HepG2 (cell line): Measurements from ENCODE around the gene NFE2L1. TPM values are rescaled to one million over a fixed set of nuclear protein-coding genes. Genes with fewer than 3 reads are reported as not detected.

Experiments used
- ATAC-seq: fragments of 200-7000 bp; cut with Tn5 transposase; 3 replicates; pipeline ENCODE4 v1.9.1; 2020; ENCODE audit warnings: mild to moderate bottlenecking, moderate library complexity
- BruUV-seq: library from RNA; stranded (reverse); fragments of 400-500 nt; replicated peaks from 2 replicates; lab custom pipeline; 2021; lab: Mats Ljungman, UMichigan
- CTCF ChIA-PET: fragments of 300-600 bp; formaldehyde crosslinking; extraction: SDS; loops from one replicate; lab custom pipeline; 2021; ENCODE audit warnings: low total read pairs, inconsistent platforms, low intra/inter-chr PET ratio; lab: Yijun Ruan, JAX
- POLR2A ChIA-PET: fragments of 350-600 bp; sonication (Branson Sonifier 250); formaldehyde crosslinking; loops from one replicate; lab custom pipeline; 2020; ENCODE audit warnings: antibody characterized with exemption, inconsistent platforms; lab: Yijun Ruan, JAX
- DNase-seq: peaks from one replicate; pipeline ENCODE4 v3.0.0-alpha.2; 2015; ENCODE audit warnings: low spot score
- FAIRE-seq: peaks from 3 replicates; lab custom pipeline; 2011; peaks lifted over from hg19 to GRCh38; lab: Jason Lieb, UNC
- H2AFZ ChIP-seq: one replicate; pipeline ENCODE4 v1.6.1; 2011; ENCODE audit warnings: low read length, inconsistent platforms
- H3K27ac ChIP-seq: fragments of 300-600 bp; 3 replicates; pipeline ENCODE4 v1.8.0; 2011; ENCODE audit warnings: mixed run types, mild to moderate bottlenecking, mixed read lengths, low read length, inconsistent platforms; ENCODE audit not compliant: insufficient read depth; ENCODE audit errors: extremely low read length
- H3K27me3 ChIP-seq, 2 experiments: fragments of 200-600 bp in 1 of 2; 2 replicates in 1 of 2; 3 replicates in 1 of 2; pipeline versions ENCODE4 v1.6.0 to v1.8.0; 2011; ENCODE audit warnings: low read length in 2 of 2, mild to moderate bottlenecking in 2 of 2, moderate library complexity in 2 of 2, inconsistent platforms in 1 of 2; ENCODE audit not compliant: insufficient read depth in 2 of 2, control insufficient read depth in 1 of 2
- H3K36me3 ChIP-seq, 2 experiments: fragments of 200-600 bp in 1 of 2; replicated peaks in 1 of 2; 2 replicates in 1 of 2; 3 replicates in 1 of 2; pipeline versions ENCODE4 v1.5.1 to v1.8.0; 2011; ENCODE audit warnings: low read length in 2 of 2, inconsistent platforms in 1 of 2; ENCODE audit not compliant: insufficient read depth in 2 of 2, control insufficient read depth in 1 of 2
- H3K4me1 ChIP-seq: 2 replicates; pipeline ENCODE4 v1.5.1; 2012; ENCODE audit warnings: low read length, inconsistent platforms; ENCODE audit not compliant: insufficient read depth
- H3K4me2 ChIP-seq: 2 replicates; pipeline ENCODE4 v1.6.0; 2011; ENCODE audit warnings: low read depth, low read length, inconsistent platforms
- H3K4me3 ChIP-seq, 3 experiments: fragments of 200-600 bp in 1 of 3; sonication (generic), shearing (Covaris generic) in 1 of 3; replicated peaks in 1 of 3; 2 replicates each; pipeline ENCODE4 v1.5.1; 2011 to 2016; ENCODE audit warnings: low read length in 3 of 3, inconsistent platforms in 2 of 3, low read depth in 2 of 3, mild to moderate bottlenecking in 2 of 3, control low read depth in 1 of 3, mixed read lengths in 1 of 3; ENCODE audit not compliant: insufficient read depth in 1 of 3
- H3K79me2 ChIP-seq: one replicate; pipeline ENCODE4 v1.6.1; 2011; ENCODE audit warnings: low read length, inconsistent platforms; ENCODE audit not compliant: insufficient read depth
- H3K9ac ChIP-seq: 2 replicates; pipeline ENCODE4 v1.6.0; 2011; ENCODE audit warnings: mild to moderate bottlenecking, low read depth, low read length, inconsistent platforms; ENCODE audit not compliant: insufficient read depth
- H3K9me3 ChIP-seq: 2 replicates; pipeline ENCODE4 v1.5.1; 2012; ENCODE audit warnings: mild to moderate bottlenecking, low read length
- H4K20me1 ChIP-seq: 2 replicates; pipeline ENCODE4 v1.6.0; 2011; ENCODE audit warnings: inconsistent platforms, mild to moderate bottlenecking, low read length, moderate library complexity; ENCODE audit not compliant: insufficient read depth
- CCDC6 ChIP-seq: sonication (generic); formaldehyde crosslinking; IDR thresholded peaks from 2 replicates; pipeline ENCODE4 v1.8.1; 2022; ENCODE audit warnings: mild to moderate bottlenecking, missing genetic modification reagents, moderate library complexity
- HNRNPH1 ChIP-seq: fragments of 200-400 bp; formaldehyde crosslinking; optimal IDR thresholded peaks from 2 replicates; pipeline ENCODE3; 2017; ENCODE audit warnings: mild to moderate bottlenecking, low read depth, low read length
- KDM5B ChIP-seq: sonication (generic); formaldehyde crosslinking; IDR thresholded peaks from 2 replicates; pipeline ENCODE4 v1.4.0; 2020; ENCODE audit warnings: missing genetic modification reagents, mild to moderate bottlenecking, borderline replicate concordance
- MEF2D ChIP-seq: sonication (generic); formaldehyde crosslinking; IDR thresholded peaks from 2 replicates; pipeline ENCODE4 v1.5.1; 2020; ENCODE audit warnings: mild to moderate bottlenecking, missing genetic modification reagents
- PAX8 ChIP-seq: sonication (generic); formaldehyde crosslinking; IDR thresholded peaks from 2 replicates; pipeline ENCODE4 v1.8.0; 2022; ENCODE audit warnings: mild to moderate bottlenecking, missing genetic modification reagents, borderline replicate concordance
- RBAK ChIP-seq: sonication (generic); formaldehyde crosslinking; IDR thresholded peaks from 2 replicates; pipeline ENCODE4 v1.5.1; 2020; ENCODE audit warnings: mild to moderate bottlenecking, missing genetic modification reagents
- RORA ChIP-seq: sonication (generic); formaldehyde crosslinking; IDR thresholded peaks from 2 replicates; pipeline ENCODE4 v1.5.0; 2020; ENCODE audit warnings: mild to moderate bottlenecking, missing genetic modification reagents, moderate library complexity
- SRSF1 ChIP-seq: fragments of 200-400 bp; formaldehyde crosslinking; optimal IDR thresholded peaks from 2 replicates; pipeline ENCODE3; 2017; ENCODE audit warnings: mild to moderate bottlenecking, low read depth, low read length, moderate library complexity
- TCF12 ChIP-seq, 2 experiments: fragments of 450-650 bp in 1 of 2; sonication (generic) in 1 of 2; formaldehyde crosslinking in 1 of 2; IDR thresholded peaks; 2 replicates each; pipeline versions ENCODE4 v1.6.1 to v1.8.0; 2017 to 2022; ENCODE audit warnings: antibody characterized with exemption in 1 of 2, mild to moderate bottlenecking in 1 of 2, missing genetic modification reagents in 1 of 2, moderate library complexity in 1 of 2
- ZNF547 ChIP-seq: sonication (generic); formaldehyde crosslinking; IDR thresholded peaks from 2 replicates; pipeline ENCODE4 v1.5.1; 2020; ENCODE audit warnings: mild to moderate bottlenecking, missing genetic modification reagents
- ZNF678 ChIP-seq: sonication (generic); formaldehyde crosslinking; IDR thresholded peaks from 2 replicates; pipeline ENCODE4 v1.4.0; 2020; ENCODE audit warnings: mild to moderate bottlenecking, missing genetic modification reagents
- ZNF766 ChIP-seq: sonication (generic); formaldehyde crosslinking; IDR thresholded peaks from 2 replicates; pipeline ENCODE4 v1.5.0; 2020; ENCODE audit warnings: missing genetic modification reagents, borderline replicate concordance
- ZNF879 ChIP-seq: sonication (generic); formaldehyde crosslinking; IDR thresholded peaks from 2 replicates; pipeline ENCODE4 v1.8.1; 2023; ENCODE audit warnings: missing genetic modification reagents
- WGBS: methylation state at CpG from one replicate; pipeline ENCODE4 v1.1.6; 2017; ENCODE audit warnings: low lambda C conversion rate; 5-methylcytosine and 5-hydroxymethylcytosine counted together
- in situ Hi-C: cut with HindIII; loops from 2 replicates; pipeline ENCODE4 v1.10.0; 2017; ENCODE audit warnings: low pct_unique_long_range_greater_than_20kb; ENCODE audit not compliant: extremely low pct_ligation_motif_present
- intact Hi-C: fragments of 100-400 bp; cut with micrococcal nuclease; formaldehyde crosslinking; loops from one replicate; pipeline ENCODE4 v1.10.0; 2022; ENCODE audit not compliant: unreplicated experiment
- polyA plus RNA-seq, 8 experiments: library from polyadenylated mRNA; depleted of rRNA in 3 of 8; stranded (reverse) in 7 of 8; unstranded in 1 of 8; fragments of >200 nt; fragmentation: Illumina TruSeq in 4 of 8; extraction: Trizol in 4 of 8; gene quantifications; 2 replicates each; pipeline versions ENCODE4 v1.2.1 to v1.2.3, GENCODE V29; 2011 to 2016; ENCODE audit warnings: low read depth in 4 of 8, missing spikeins in 1 of 8, mixed read lengths in 1 of 8; ENCODE audit not compliant: insufficient read depth in 1 of 8
- total RNA-seq, 5 experiments: library from RNA; depleted of rRNA; stranded (reverse); fragments of >200 nt; fragmentation: Illumina TruSeq; extraction: Trizol; gene quantifications; 2 replicates each; pipeline ENCODE4 v1.2.3, GENCODE V29; 2016; ENCODE audit warnings: low read depth in 1 of 5

Gene NFE2L1
- total and polyA plus RNA-seq, 2 of the 13 experiments (the other 11 are each of a cell fraction or from before 2014, with no cell fraction given): 67.0 to 234 TPM

GRCh38 chr17:48056879-48057278, 8.7 kb downstream of the NFE2L1 start:
- Histone ChIP-seq H4K20me1 (peaks cover 35% of the 10 kb centered on the region), H3K4me2 (no peak overlapping the region), H3K9me3 (no peaks in the 10 kb centered on the region), H3K9ac (no peak overlapping the region), H3K36me3 (peaks cover 54 to 92% of the 10 kb centered on the region in 2 experiments), H3K27ac (no peak overlapping the region), H2AFZ (no peak overlapping the region), H3K79me2 (peaks cover 24% of the 10 kb centered on the region), H3K4me1 (peaks cover 35% of the 10 kb centered on the region), H3K27me3 (no peaks in the 10 kb centered on the region), H3K4me3 (no peak overlapping the region)
- DNase-seq (no peak), FAIRE-seq (no peak), ATAC-seq (no peak)
- intact Hi-C loops: no loop called here
- ChIA-PET POLR2A (interaction anchor here (3.4 kb wide), 1 partner anchor 8 kb away, joined by 29 read pairs; the partner anchor contains the start of gene NFE2L1), CTCF (no interaction called here)
- 100% methylated on average over 2 of the region's 2 CpGs for WGBS
- no TSS peak for BruUV-seq
- TF ChIP-seq RBAK (CRISPR knock-in tag) (no peak), ZNF547 (CRISPR knock-in tag) (no peak), KDM5B (CRISPR knock-in tag) (no peak), PAX8 (no peak), ZNF678 (CRISPR knock-in tag) (no peak), CCDC6 (CRISPR knock-in tag) (no peak), SRSF1 (no peak), ZNF766 (CRISPR knock-in tag) (no peak), RORA (CRISPR knock-in tag) (no peak), ZNF879 (no peak)
- in situ Hi-C loops: no loop called here

GRCh38 chr17:48057626-48058025, 9.5 kb downstream of the NFE2L1 start:
- H3K27ac ChIP-seq: no peak overlapping the region
- no peak for FAIRE-seq
- POLR2A ChIA-PET: interaction anchor here (1.6 to 3.4 kb wide), 2 partner anchors 9 to 11 kb away, joined by 7 to 29 read pairs; partner anchors contain the start of gene NFE2L1
- H3K79me2 ChIP-seq: peaks cover 16% of the 10 kb centered on the region
- ATAC-seq: no peak
- intact Hi-C loops (no loop called here), in situ Hi-C loops (no loop called here)
- no peak for TF ChIP-seq TCF12 (IDR thresholded peaks at IDR 0.05)
- no peak for TF ChIP-seq TCF12 (CRISPR knock-in tag; IDR thresholded peaks at IDR 0.05)
- no peak for TF ChIP-seq MEF2D (CRISPR knock-in tag)
- TF ChIP-seq HNRNPH1: no peak
- no peak for DNase-seq
- no TSS peak for BruUV-seq
- H3K4me3 ChIP-seq: no peak overlapping the region
- WGBS: 91% methylated on average over 4 of the region's 4 CpGs
- peaks cover 56 to 92% of the 10 kb centered on the region in 2 experiments for H3K36me3 ChIP-seq
- no peak overlapping the region for H3K4me2 ChIP-seq
- no peaks in the 10 kb centered on the region for H3K9me3 ChIP-seq
- no peak overlapping the region for H3K9ac ChIP-seq
- H3K27me3 ChIP-seq: no peaks in the 10 kb centered on the region
- CTCF ChIA-PET: no interaction called here
- H4K20me1 ChIP-seq: peaks cover 27% of the 10 kb centered on the region
- peaks cover 27% of the 10 kb centered on the region for H3K4me1 ChIP-seq
- H2AFZ ChIP-seq: no peak overlapping the region
